K562 (cell line): ENCODE data around the gene GPR183. TPM values are rescaled to one million over a fixed set of nuclear protein-coding genes. Genes with fewer than 3 reads are reported as not detected.

ENCODE experiments used
- ATAC-seq: fragments of 200-7000 bp; cut with Tn5 transposase; 3 replicates; pipeline ENCODE4 v1.9.1; 2020; ENCODE audit warnings: moderate library complexity
- BruUV-seq: library from RNA; stranded (reverse); fragments of 400-500 nt; replicated peaks from 2 replicates; lab custom pipeline; 2021; lab: Mats Ljungman, UMichigan
- CTCF ChIA-PET: fragments of 300-600 bp; formaldehyde crosslinking; extraction: SDS; loops from one replicate; lab custom pipeline; 2021; ENCODE audit warnings: low intra/inter-chr PET ratio; lab: Yijun Ruan, JAX
- POLR2A ChIA-PET: fragments of 300-600, 350-650 bp; sonication (Branson Sonifier 250); formaldehyde crosslinking; extraction: SDS; loops from one replicate; lab custom pipeline; 2021; ENCODE audit warnings: antibody characterized with exemption, inconsistent platforms; lab: Yijun Ruan, JAX
- DNase-seq, 4 experiments: peaks; one replicate each; pipeline versions ENCODE4 v3.0.0 to v3.0.0-alpha.2; 2011 to 2018; ENCODE audit warnings: low spot score in 3 of 4, mixed read lengths in 3 of 4; ENCODE audit errors: extremely low read depth in 1 of 4
- FAIRE-seq: peaks from 2 replicates; lab custom pipeline; 2011; peaks lifted over from hg19 to GRCh38; lab: Jason Lieb, UNC
- H2AFZ ChIP-seq: 2 replicates; pipeline ENCODE4 v1.6.0; 2011; ENCODE audit warnings: low read depth, low read length, control low read depth, inconsistent platforms
- H3K27ac ChIP-seq: fragments of 200-600 bp; 3 replicates; pipeline ENCODE4 v1.8.0; 2011; ENCODE audit warnings: low read depth, mild to moderate bottlenecking, control low read depth, inconsistent platforms, low read length, moderate library complexity, mixed read lengths; ENCODE audit errors: extremely low read depth
- H3K27me3 ChIP-seq, 2 experiments: fragments of 300-600 bp in 1 of 2; 2 replicates in 1 of 2; 3 replicates in 1 of 2; pipeline versions ENCODE4 v1.6.0 to v1.8.0; 2011; ENCODE audit warnings: inconsistent platforms in 2 of 2, low read length in 2 of 2, mild to moderate bottlenecking in 1 of 2, mixed read lengths in 1 of 2, moderate library complexity in 1 of 2; ENCODE audit not compliant: control insufficient read depth in 2 of 2, insufficient read depth in 2 of 2
- H3K36me3 ChIP-seq: fragments of 300-600 bp; 3 replicates; pipeline ENCODE4 v1.8.0; 2011; ENCODE audit warnings: mild to moderate bottlenecking, low read length, inconsistent platforms; ENCODE audit not compliant: control insufficient read depth, insufficient read depth
- H3K4me1 ChIP-seq, 2 experiments: fragments of 200-600 bp in 1 of 2; replicated peaks in 1 of 2; 2 replicates in 1 of 2; 3 replicates in 1 of 2; pipeline versions ENCODE4 v1.5.1 to v1.8.0; 2011; ENCODE audit warnings: inconsistent platforms in 2 of 2, low read length in 2 of 2, mild to moderate bottlenecking in 1 of 2, mixed read lengths in 1 of 2, moderate library complexity in 1 of 2; ENCODE audit not compliant: control insufficient read depth in 2 of 2, insufficient read depth in 2 of 2
- H3K4me2 ChIP-seq: 2 replicates; pipeline ENCODE4 v1.6.1; 2011; ENCODE audit warnings: low read length, control low read depth, inconsistent platforms, mixed read lengths; ENCODE audit not compliant: insufficient read depth
- H3K4me3 ChIP-seq: fragments of 200-600 bp; sonication (generic), shearing (Covaris generic); 2 replicates; pipeline ENCODE4 v1.5.1; 2016; ENCODE audit warnings: control low read depth, inconsistent platforms
- H3K79me2 ChIP-seq: fragments of 200-600 bp; 3 replicates; pipeline ENCODE4 v1.8.0; 2011; ENCODE audit warnings: low read length, inconsistent platforms; ENCODE audit not compliant: control insufficient read depth, insufficient read depth
- H3K9ac ChIP-seq, 2 experiments: 2 replicates each; pipeline versions ENCODE4 v1.6.0 to v1.6.1; 2011; ENCODE audit warnings: low read depth in 2 of 2, low read length in 2 of 2, control low read depth in 1 of 2, inconsistent platforms in 1 of 2, mild to moderate bottlenecking in 1 of 2, mixed read lengths in 1 of 2; ENCODE audit not compliant: insufficient read depth in 1 of 2
- H3K9me1 ChIP-seq: one replicate; pipeline ENCODE4 v1.6.0; 2011; ENCODE audit warnings: inconsistent platforms, mild to moderate bottlenecking, low read length, moderate library complexity; ENCODE audit not compliant: control insufficient read depth, insufficient read depth
- H3K9me3 ChIP-seq: replicated peaks from 2 replicates; pipeline ENCODE4 v1.5.1; 2011; ENCODE audit warnings: low read depth, low read length, inconsistent platforms; ENCODE audit not compliant: control insufficient read depth, insufficient read depth
- H4K20me1 ChIP-seq: replicated peaks from 2 replicates; pipeline ENCODE4 v1.6.1; 2011; ENCODE audit warnings: low read length, inconsistent platforms, mixed read lengths; ENCODE audit not compliant: control insufficient read depth, insufficient read depth
- CBFB ChIP-seq: sonication (generic); formaldehyde crosslinking; IDR thresholded peaks from 2 replicates; pipeline ENCODE4 v1.4.0; 2020; ENCODE audit warnings: mild to moderate bottlenecking, missing genetic modification reagents
- HEY1 ChIP-seq: fragments of 250-450 bp; sonication (Bioruptor Pico); IDR thresholded peaks from 2 replicates; pipeline ENCODE4 v1.5.0; 2020; ENCODE audit warnings: mild to moderate bottlenecking, moderate library complexity, borderline replicate concordance
- NCOR1 ChIP-seq: fragments of 450-650 bp; IDR thresholded peaks from 2 replicates; pipeline ENCODE4 v1.6.1; 2016; ENCODE audit warnings: mild to moderate bottlenecking, moderate library complexity
- NONO ChIP-seq, 2 experiments: fragments of 200-400 bp in 1 of 2; fragments of 450-650 bp in 1 of 2; formaldehyde crosslinking in 1 of 2; IDR thresholded peaks; 2 replicates each; pipeline ENCODE4 v1.6.1; 2017; ENCODE audit warnings: low read depth in 2 of 2, mild to moderate bottlenecking in 2 of 2, moderate library complexity in 2 of 2, low read length in 1 of 2
- POLR3G ChIP-seq: IDR thresholded peaks from 2 replicates; pipeline ENCODE4 v1.6.1; 2011; ENCODE audit not compliant: insufficient read length, insufficient replicate concordance; ENCODE audit errors: extremely low read depth
- SMAD2 ChIP-seq: fragments of 150-350 bp; IDR thresholded peaks from 2 replicates; pipeline ENCODE4 v1.6.1; 2014; ENCODE audit warnings: low read depth, mild to moderate bottlenecking, low read length
- SMARCE1 ChIP-seq: fragments of 450-650 bp; IDR thresholded peaks from 2 replicates; pipeline ENCODE4 v1.7.1; 2016; ENCODE audit warnings: mild to moderate bottlenecking
- ZNF184 ChIP-seq: sonication (generic); formaldehyde crosslinking; IDR thresholded peaks from 2 replicates; pipeline ENCODE4 v1.5.0; 2020; ENCODE audit warnings: missing genetic modification reagents
- WGBS: fragments of 100-300 bp; shearing (Covaris generic); methylation state at CpG from one replicate; pipeline ENCODE4 v1.1.6; 2016; ENCODE audit warnings: low coverage, mixed read lengths; ENCODE audit not compliant: insufficient coverage; ENCODE audit errors: missing lambda C conversion rate; 5-methylcytosine and 5-hydroxymethylcytosine counted together
- in situ Hi-C: fragments of 300-500 bp; cut with MboI; formaldehyde crosslinking; loops from 4 replicates; pipeline ENCODE4 v1.15.0; 2018; ENCODE audit warnings: inconsistent platforms, mixed read lengths
- intact Hi-C: fragments of 100-400 bp; cut with micrococcal nuclease; formaldehyde crosslinking; loops from 2 replicates; pipeline ENCODE4 v1.14.2; 2022
- polyA plus RNA-seq, 8 experiments: library from polyadenylated mRNA; depleted of rRNA in 4 of 8; stranded (reverse) in 5 of 8; unstranded in 3 of 8; fragments of >200 nt; fragmentation: Nextera tagmentation in 2 of 8; fragmentation: Illumina TruSeq in 1 of 8; extraction: Ambion mirVana in 2 of 8; extraction: Trizol in 1 of 8; gene quantifications; 2 replicates each; pipeline versions ENCODE4 v1.2.1 to v1.2.3, GENCODE V29; 2011 to 2014; ENCODE audit warnings: inconsistent platforms in 1 of 8, missing spikeins in 1 of 8
- total RNA-seq, 7 experiments: library from RNA; depleted of rRNA in 6 of 7; stranded (reverse); fragments of >200 nt in 6 of 7; fragmentation: Illumina TruSeq in 2 of 7; extraction: Trizol in 2 of 7; gene quantifications; 2 replicates each; pipeline versions ENCODE4 v1.2.1 to v1.2.3, GENCODE V29; 2011 to 2021; ENCODE audit warnings: low replicate concordance in 1 of 7
- TF ChIP-seq, protein P1 (sequence below): sonication (generic); formaldehyde crosslinking; IDR thresholded peaks from 2 replicates; pipeline ENCODE4 v1.8.1; 2023; ENCODE audit warnings: missing genetic modification reagents, mild to moderate bottlenecking, borderline replicate concordance
- TF ChIP-seq, protein P2 (sequence below): sonication (generic); formaldehyde crosslinking; IDR thresholded peaks from 2 replicates; pipeline ENCODE4 v1.8.0; 2022; ENCODE audit warnings: missing genetic modification reagents, mild to moderate bottlenecking, borderline replicate concordance
- TF ChIP-seq, protein P3 (sequence below): IDR thresholded peaks from 2 replicates; pipeline ENCODE4 v1.6.1; 2012; ENCODE audit warnings: low read depth, low read length, improper control_type of control experiment, borderline replicate concordance

GPR183 gene
- total and polyA plus RNA-seq, 9 of the 15 experiments (the other 6 are each of a cell fraction or from before 2014, with no cell fraction given), result 1.3 to 10.2 (median 3.7) TPM

DNA sequence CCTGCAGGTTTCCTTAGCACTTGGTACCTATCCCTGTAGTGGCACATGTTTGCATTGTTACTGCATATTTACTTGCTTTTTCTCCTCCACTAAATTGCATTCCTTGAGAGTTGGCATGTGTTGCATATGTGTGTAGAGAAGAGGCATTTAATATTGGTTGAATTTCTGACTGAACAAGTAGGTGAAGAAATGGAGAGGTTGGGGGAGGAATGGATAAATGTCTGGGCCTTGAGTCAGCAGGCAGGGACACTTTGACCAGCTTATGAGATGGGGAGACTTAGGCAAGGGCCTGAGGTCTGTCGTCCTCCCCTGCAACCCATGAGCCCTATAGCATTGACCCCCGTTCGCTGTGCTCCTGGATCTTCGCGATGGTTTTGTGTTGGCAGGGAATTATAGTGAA lies 47.0 kb downstream of the GPR183 start (continued):
- TF ChIP-seq, protein P1, sequence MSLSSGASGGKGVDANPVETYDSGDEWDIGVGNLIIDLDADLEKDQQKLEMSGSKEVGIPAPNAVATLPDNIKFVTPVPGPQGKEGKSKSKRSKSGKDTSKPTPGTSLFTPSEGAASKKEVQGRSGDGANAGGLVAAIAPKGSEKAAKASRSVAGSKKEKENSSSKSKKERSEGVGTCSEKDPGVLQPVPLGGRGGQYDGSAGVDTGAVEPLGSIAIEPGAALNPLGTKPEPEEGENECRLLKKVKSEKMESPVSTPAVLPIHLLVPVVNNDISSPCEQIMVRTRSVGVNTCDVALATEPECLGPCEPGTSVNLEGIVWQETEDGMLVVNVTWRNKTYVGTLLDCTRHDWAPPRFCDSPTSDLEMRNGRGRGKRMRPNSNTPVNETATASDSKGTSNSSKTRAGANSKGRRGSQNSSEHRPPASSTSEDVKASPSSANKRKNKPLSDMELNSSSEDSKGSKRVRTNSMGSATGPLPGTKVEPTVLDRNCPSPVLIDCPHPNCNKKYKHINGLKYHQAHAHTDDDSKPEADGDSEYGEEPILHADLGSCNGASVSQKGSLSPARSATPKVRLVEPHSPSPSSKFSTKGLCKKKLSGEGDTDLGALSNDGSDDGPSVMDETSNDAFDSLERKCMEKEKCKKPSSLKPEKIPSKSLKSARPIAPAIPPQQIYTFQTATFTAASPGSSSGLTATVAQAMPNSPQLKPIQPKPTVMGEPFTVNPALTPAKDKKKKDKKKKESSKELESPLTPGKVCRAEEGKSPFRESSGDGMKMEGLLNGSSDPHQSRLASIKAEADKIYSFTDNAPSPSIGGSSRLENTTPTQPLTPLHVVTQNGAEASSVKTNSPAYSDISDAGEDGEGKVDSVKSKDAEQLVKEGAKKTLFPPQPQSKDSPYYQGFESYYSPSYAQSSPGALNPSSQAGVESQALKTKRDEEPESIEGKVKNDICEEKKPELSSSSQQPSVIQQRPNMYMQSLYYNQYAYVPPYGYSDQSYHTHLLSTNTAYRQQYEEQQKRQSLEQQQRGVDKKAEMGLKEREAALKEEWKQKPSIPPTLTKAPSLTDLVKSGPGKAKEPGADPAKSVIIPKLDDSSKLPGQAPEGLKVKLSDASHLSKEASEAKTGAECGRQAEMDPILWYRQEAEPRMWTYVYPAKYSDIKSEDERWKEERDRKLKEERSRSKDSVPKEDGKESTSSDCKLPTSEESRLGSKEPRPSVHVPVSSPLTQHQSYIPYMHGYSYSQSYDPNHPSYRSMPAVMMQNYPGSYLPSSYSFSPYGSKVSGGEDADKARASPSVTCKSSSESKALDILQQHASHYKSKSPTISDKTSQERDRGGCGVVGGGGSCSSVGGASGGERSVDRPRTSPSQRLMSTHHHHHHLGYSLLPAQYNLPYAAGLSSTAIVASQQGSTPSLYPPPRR, result no peak
- no peak for TF ChIP-seq SMAD2
- no peak for TF ChIP-seq ZNF184 (CRISPR knock-in tag)
- TF ChIP-seq HEY1 (CRISPR knock-in tag), result no peak
- no peak for TF ChIP-seq NONO (IDR thresholded peaks at IDR 0.05; ENCODE audit: low read depth in 2 of 2, low read length in 1 of 2)
- no peak for TF ChIP-seq CBFB (CRISPR knock-in tag)

DNA sequence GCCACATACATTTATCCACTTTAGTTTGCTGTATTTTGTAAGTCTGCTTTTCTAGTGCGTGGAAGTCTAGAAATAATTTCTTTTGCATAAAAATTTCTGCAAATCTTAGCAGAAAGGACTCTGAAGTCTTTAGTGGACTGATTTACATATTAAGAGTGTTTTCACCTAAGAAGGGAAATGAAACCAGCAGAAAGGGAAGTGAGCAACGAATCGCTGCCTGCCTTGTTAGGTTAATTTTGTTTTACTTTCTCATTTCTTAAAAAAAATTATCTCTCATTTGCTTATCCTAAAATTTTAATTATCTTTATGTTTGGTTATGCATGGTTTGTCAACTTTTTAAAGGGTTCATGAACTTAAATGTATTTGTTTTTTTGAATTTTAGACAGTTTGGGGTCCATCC lies 48.3 kb downstream of the GPR183 start:
- no peak overlapping the region for H3K4me3 ChIP-seq
- intact Hi-C loops, result no loop called here
- ATAC-seq (no peak), DNase-seq (no peak), FAIRE-seq (no peak)
- in situ Hi-C loops, result no loop called here
- H2AFZ ChIP-seq, result no peak overlapping the region
- WGBS, result 100% methylated on average over 3 of the region's 3 CpGs
- H3K79me2 ChIP-seq, result no peaks in the 10 kb centered on the region
- no peak overlapping the region for H3K9ac ChIP-seq
- H3K4me2 ChIP-seq, result no peak overlapping the region
- POLR2A ChIA-PET, result interaction anchor here (0.6 kb wide), 1 partner anchor 50 kb away, joined by 3 read pairs; no protein-coding TSS in a partner anchor
- H3K9me1 ChIP-seq, result no peaks in the 10 kb centered on the region
- no peaks in the 10 kb centered on the region for H3K27me3 ChIP-seq
- no TSS peak for BruUV-seq
- no peaks in the 10 kb centered on the region for H3K9me3 ChIP-seq
- H3K4me1 ChIP-seq, result no peaks in the 10 kb centered on the region; a peak in 1 of 5 replicates
- CTCF ChIA-PET, result no interaction called here
- H4K20me1 ChIP-seq, result no peaks in the 10 kb centered on the region
- no peak overlapping the region for H3K27ac ChIP-seq
- peaks cover 45% of the 10 kb centered on the region; the same call in 2 of the 3 replicates for H3K36me3 ChIP-seq
- TF ChIP-seq, protein P2, sequence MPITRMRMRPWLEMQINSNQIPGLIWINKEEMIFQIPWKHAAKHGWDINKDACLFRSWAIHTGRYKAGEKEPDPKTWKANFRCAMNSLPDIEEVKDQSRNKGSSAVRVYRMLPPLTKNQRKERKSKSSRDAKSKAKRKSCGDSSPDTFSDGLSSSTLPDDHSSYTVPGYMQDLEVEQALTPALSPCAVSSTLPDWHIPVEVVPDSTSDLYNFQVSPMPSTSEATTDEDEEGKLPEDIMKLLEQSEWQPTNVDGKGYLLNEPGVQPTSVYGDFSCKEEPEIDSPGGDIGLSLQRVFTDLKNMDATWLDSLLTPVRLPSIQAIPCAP (CRISPR knock-in tag), result no peak
- TF ChIP-seq NCOR1 (no peak), SMARCE1 (no peak), POLR3G (no peak)
- TF ChIP-seq, protein P3, sequence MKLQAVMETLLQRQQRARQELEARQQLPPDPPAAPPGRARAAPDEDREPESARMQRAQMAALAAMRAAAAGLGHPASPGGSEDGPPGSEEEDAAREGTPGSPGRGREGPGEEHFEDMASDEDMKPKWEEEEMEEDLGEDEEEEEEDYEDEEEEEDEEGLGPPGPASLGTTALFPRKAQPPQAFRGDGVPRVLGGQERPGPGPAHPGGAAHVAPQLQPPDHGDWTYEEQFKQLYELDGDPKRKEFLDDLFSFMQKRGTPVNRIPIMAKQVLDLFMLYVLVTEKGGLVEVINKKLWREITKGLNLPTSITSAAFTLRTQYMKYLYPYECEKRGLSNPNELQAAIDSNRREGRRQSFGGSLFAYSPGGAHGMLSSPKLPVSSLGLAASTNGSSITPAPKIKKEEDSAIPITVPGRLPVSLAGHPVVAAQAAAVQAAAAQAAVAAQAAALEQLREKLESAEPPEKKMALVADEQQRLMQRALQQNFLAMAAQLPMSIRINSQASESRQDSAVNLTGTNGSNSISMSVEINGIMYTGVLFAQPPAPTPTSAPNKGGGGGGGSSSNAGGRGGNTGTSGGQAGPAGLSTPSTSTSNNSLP, result no peak
